ENCODE results near the gene SMC4. TPM values are rescaled to one million over a fixed set of nuclear protein-coding genes. Genes with fewer than 3 reads are reported as not detected.

SMC4 gene
- total RNA-seq, 4 donors from 2014 or later = 34.3 to 123 (median 50.8) TPM

GRCh38 chr3:160464971-160465370 is 65.5 kb downstream of the SMC4 start:
- H3K27ac ChIP-seq = no peak overlapping the region
- no peaks in the 10 kb centered on the region for H3K4me1 ChIP-seq
- peaks cover 0 to 1% (median 0%) of the 10 kb centered on the region in 4 donors for H3K9me3 ChIP-seq
- DNase-seq = no peak
- TF ChIP-seq CTCF (IDR thresholded peaks at IDR 0.05) (no peak), POLR2A (IDR thresholded peaks at IDR 0.05) (no peak)
- no peaks in the 10 kb centered on the region for H3K27me3 ChIP-seq
- H3K4me3 ChIP-seq = no peak overlapping the region
- no peaks in the 10 kb centered on the region for H3K36me3 ChIP-seq

GRCh38 chr3:160470181-160470580 is 70.7 kb downstream of the SMC4 start:
- no peak overlapping the region for H3K4me3 ChIP-seq
- H3K36me3 ChIP-seq = no peaks in the 10 kb centered on the region
- no peak overlapping the region for H3K27ac ChIP-seq
- H3K27me3 ChIP-seq = no peaks in the 10 kb centered on the region
- H3K9me3 ChIP-seq = peaks cover 0 to 12% (median 5%) of the 10 kb centered on the region in 4 donors
- TF ChIP-seq CTCF (IDR thresholded peaks at IDR 0.05) (no peak), POLR2A (IDR thresholded peaks at IDR 0.05) (no peak)
- no peak for DNase-seq
- H3K4me1 ChIP-seq = no peaks in the 10 kb centered on the region

GRCh38 chr3:160471892-160472291 is 72.4 kb downstream of the SMC4 start:
- Histone ChIP-seq H3K9me3 (peaks cover 0 to 12% (median 5%) of the 10 kb centered on the region in 4 donors), H3K36me3 (no peaks in the 10 kb centered on the region), H3K4me1 (no peaks in the 10 kb centered on the region), H3K27me3 (no peaks in the 10 kb centered on the region), H3K27ac (no peak overlapping the region), H3K4me3 (no peak overlapping the region)
- DNase-seq = no peak
- TF ChIP-seq CTCF (IDR thresholded peaks at IDR 0.05) = no peak
- no peak for TF ChIP-seq POLR2A (IDR thresholded peaks at IDR 0.05)

- no peaks in the 10 kb centered on the region for H3K4me1 ChIP-seq
- TF ChIP-seq CTCF (IDR thresholded peaks at IDR 0.05) = no peak
- no peak for TF ChIP-seq POLR2A (IDR thresholded peaks at IDR 0.05)
- no peak overlapping the region for H3K27ac ChIP-seq
- no peak overlapping the region for H3K4me3 ChIP-seq
- no peaks in the 10 kb centered on the region for H3K27me3 ChIP-seq
- H3K36me3 ChIP-seq = no peaks in the 10 kb centered on the region
- no peak for DNase-seq
- peaks cover 0 to 12% (median 5%) of the 10 kb centered on the region in 4 donors for H3K9me3 ChIP-seq
Measured at GRCh38 chr3:160472344-160472743, 72.9 kb downstream of the SMC4 start.

- Histone ChIP-seq H3K27ac (no peak overlapping the region), H3K27me3 (no peaks in the 10 kb centered on the region), H3K4me1 (no peaks in the 10 kb centered on the region), H3K4me3 (no peak overlapping the region), H3K36me3 (no peaks in the 10 kb centered on the region), H3K9me3 (peaks cover 0 to 12% (median 5%) of the 10 kb centered on the region in 4 donors)
- no peak for DNase-seq
- TF ChIP-seq POLR2A (IDR thresholded peaks at IDR 0.05) = no peak
- no peak for TF ChIP-seq CTCF (IDR thresholded peaks at IDR 0.05)
Measured at GRCh38 chr3:160473221-160473620, 73.8 kb downstream of the SMC4 start.

- TF ChIP-seq POLR2A (IDR thresholded peaks at IDR 0.05) (no peak), CTCF (IDR thresholded peaks at IDR 0.05) (no peak)
- Histone ChIP-seq H3K4me1 (no peaks in the 10 kb centered on the region), H3K36me3 (no peaks in the 10 kb centered on the region), H3K27ac (no peak overlapping the region), H3K4me3 (no peak overlapping the region), H3K9me3 (peaks cover 0 to 12% (median 5%) of the 10 kb centered on the region in 4 donors), H3K27me3 (no peaks in the 10 kb centered on the region)
- no peak for DNase-seq
Measured at GRCh38 chr3:160473978-160474377, 74.5 kb downstream of the SMC4 start.

Measured in Peyer's patch (tissue), 4 donors.